HT1080 (cell line): ENCODE data around the gene HOXB13. TPM values are rescaled to one million over a fixed set of nuclear protein-coding genes. Genes with fewer than 3 reads are reported as not detected.

ENCODE experiments used
- DNase-seq: peaks from one replicate; pipeline ENCODE4 v3.0.0-alpha.2; 2015; ENCODE audit warnings: low read depth
- polyA plus RNA-seq, 2 experiments: library from polyadenylated mRNA; depleted of rRNA; stranded (reverse); fragments of >200 nt; gene quantifications; 2 replicates each; pipeline ENCODE4 v1.2.3, GENCODE V29; 2015
- total RNA-seq: library from RNA; depleted of rRNA; stranded (reverse); fragments of >200 nt; shearing (Covaris generic); gene quantifications from 2 replicates; pipeline ENCODE4 v1.2.3, GENCODE V29; 2014; rRNA removed

HOXB13 gene
- 0.11 and 0.13 TPM in 2 replicates for total RNA-seq
- 0.37 and 0.70 TPM in 2 replicates for polyA plus RNA-seq (2015; cell fraction: cytosol; rRNA removed)
- 0.62 and 0.92 TPM in 2 replicates for polyA plus RNA-seq (2015; cell fraction: nucleus; rRNA removed)

GRCh38 chr17:48728232-48729231 is at the start of gene HOXB13:
Gene HOXB13, minus strand, starts transcription at chr17:48728750. Its CDS starts 157 bp downstream, at chr17:48728593.
- no peak for DNase-seq

- DNase-seq, result no peak
These were observed 48.1 kb upstream of the HOXB13 start for GRCh38 chr17:48776602-48777001.

- no peak for DNase-seq
These were observed 44.7 kb upstream of the HOXB13 start for GRCh38 chr17:48773245-48773644.

- DNase-seq, result no peak
These were observed 42.4 kb upstream of the HOXB13 start for GRCh38 chr17:48770954-48771353.

GRCh38 chr17:48769009-48769675 is 40.6 kb upstream of the HOXB13 start:
- DNase-seq, result no peak

GRCh38 chr17:48767263-48767774 is 38.8 kb upstream of the HOXB13 start:
- no peak for DNase-seq

GRCh38 chr17:48761114-48761513 is 32.6 kb upstream of the HOXB13 start:
- no peak for DNase-seq

- no peak for DNase-seq
These were observed 31.9 kb upstream of the HOXB13 start for GRCh38 chr17:48760411-48760810.

- DNase-seq, result no peak
These were observed 30.7 kb upstream of the HOXB13 start for GRCh38 chr17:48759288-48759687.

- DNase-seq, result peak; percentile 20
These were observed 29.0 kb upstream of the HOXB13 start for GRCh38 chr17:48757524-48757961.

GRCh38 chr17:48756830-48757251 is 28.3 kb upstream of the HOXB13 start:
- DNase-seq, result no peak

GRCh38 chr17:48755356-48755755 is 26.8 kb upstream of the HOXB13 start:
- no peak for DNase-seq

- no peak for DNase-seq
These were observed 26.1 kb upstream of the HOXB13 start for GRCh38 chr17:48754500-48755261.

GRCh38 chr17:48753794-48754499 is 25.4 kb upstream of the HOXB13 start:
- DNase-seq, result peak; percentile 58

GRCh38 chr17:48752399-48753288 is 24.1 kb upstream of the HOXB13 start:
- DNase-seq, result no peak

GRCh38 chr17:48751733-48752398 is 23.3 kb upstream of the HOXB13 start:
- no peak for DNase-seq

- no peak for DNase-seq
These were observed 22.6 kb upstream of the HOXB13 start for GRCh38 chr17:48751172-48751571.

- no peak for DNase-seq
These were observed 21.3 kb upstream of the HOXB13 start for GRCh38 chr17:48749621-48750553.
